Endodermal cell (in vitro differentiated cells): Measurements from ENCODE around the gene CUL3. TPM values are rescaled to one million over a fixed set of nuclear protein-coding genes. Genes with fewer than 3 reads are reported as not detected.

Experiments
- DNase-seq: peaks from one replicate; pipeline ENCODE4 v3.0.0-alpha.2; 2017
- H3K27ac ChIP-seq: 2 replicates; pipeline ENCODE4 v1.5.1; 2013; ENCODE audit warnings: mild to moderate bottlenecking, low read depth, low read length, moderate library complexity
- H3K27me3 ChIP-seq: 2 replicates; pipeline ENCODE4 v1.6.1; 2013; ENCODE audit warnings: mild to moderate bottlenecking, low read length, moderate library complexity; ENCODE audit not compliant: insufficient read depth, control insufficient read depth, poor library complexity, severe bottlenecking
- H3K36me3 ChIP-seq: 2 replicates; pipeline ENCODE4 v1.7.0; 2013; ENCODE audit warnings: mild to moderate bottlenecking, low read length, moderate library complexity; ENCODE audit not compliant: control insufficient read depth, insufficient read depth
- H3K4me1 ChIP-seq: one replicate; pipeline ENCODE4 v1.7.0; 2013; ENCODE audit warnings: low read length; ENCODE audit not compliant: control insufficient read depth, insufficient read depth
- H3K4me3 ChIP-seq: 2 replicates; pipeline ENCODE4 v1.5.1; 2013; ENCODE audit warnings: mild to moderate bottlenecking, low read length, moderate library complexity
- H3K9ac ChIP-seq: 2 replicates; pipeline ENCODE4 v1.6.1; 2013; ENCODE audit warnings: mild to moderate bottlenecking, low read length, moderate library complexity; ENCODE audit not compliant: poor library complexity, severe bottlenecking; ENCODE audit errors: extremely low read depth
- H3K9me3 ChIP-seq: 2 replicates; pipeline ENCODE4 v1.6.1; 2013; ENCODE audit warnings: mild to moderate bottlenecking, low read length, moderate library complexity; ENCODE audit not compliant: control insufficient read depth
- H3K27ac Mint-ChIP-seq: 2 replicates; pipeline ENCODE4 v1.8.0; 2020; ENCODE audit warnings: mixed read lengths
- H3K27me3 Mint-ChIP-seq: 2 replicates; pipeline ENCODE4 v1.8.0; 2021; ENCODE audit warnings: mild to moderate bottlenecking, mixed read lengths; ENCODE audit not compliant: insufficient read depth
- H3K36me3 Mint-ChIP-seq: 2 replicates; pipeline ENCODE4 v1.8.0; 2020; ENCODE audit warnings: low read depth, mixed read lengths
- H3K4me1 Mint-ChIP-seq: 2 replicates; pipeline ENCODE4 v1.8.0; 2020; ENCODE audit warnings: mixed read lengths
- H3K4me3 Mint-ChIP-seq: 2 replicates; pipeline ENCODE4 v1.8.0; 2020; ENCODE audit warnings: mild to moderate bottlenecking, moderate library complexity, mixed read lengths
- H3K9me3 Mint-ChIP-seq: 2 replicates; pipeline ENCODE4 v1.8.0; 2020; ENCODE audit warnings: mild to moderate bottlenecking, mixed read lengths
- CTCF ChIP-seq: fragments of 200-600 bp; sonication (generic); conservative IDR thresholded peaks from 2 replicates; pipeline ENCODE4 v1.5.0; 2021; ENCODE audit warnings: antibody characterized with exemption, mild to moderate bottlenecking
- WGBS, 2 experiments: methylation state at CpG; one replicate each; pipeline versions ENCODE4 v1.1.5 to v1.1.7; 2013; ENCODE audit warnings: missing lambda C conversion rate in 2 of 2, mixed read lengths in 1 of 2; ENCODE audit not compliant: insufficient coverage in 1 of 2, insufficient read length in 1 of 2; 5-methylcytosine and 5-hydroxymethylcytosine counted together
- long read RNA-seq, 4 experiments: library from polyadenylated mRNA in 2 of 4; library from RNA in 1 of 4; library from capped mRNA in 1 of 4; stranded (forward) in 3 of 4; unstranded in 1 of 4; transcript quantifications; one replicate each; pipeline ENCODE4 v2.0.0, GENCODE V29; 2020 to 2021; ENCODE audit warnings: inconsistent platforms in 1 of 4
- polyA plus RNA-seq, 2 experiments: library from polyadenylated mRNA; stranded (reverse); fragments of 50-300 nt; gene quantifications; one replicate each; pipeline ENCODE4 v1.2.3, GENCODE V29; 2013
- total RNA-seq, 2 donors: library from RNA; stranded (reverse); fragmentation: NEBNext Ultra II Directional in 1 of 2; extraction: Animal tissue kit (Norgen Biotek cat#: 25700) in 1 of 2; gene quantifications; 2 replicates in 1 of 2; 3 replicates in 1 of 2; pipeline ENCODE4 v1.2.1, GENCODE V29; 2021

CUL3 gene
- total RNA-seq = 10 to 100 TPM; 78.4 to 89.9 TPM
- polyA plus RNA-seq (2013, experiment 1 of 2) = 95.6 TPM
- 101 TPM for polyA plus RNA-seq (2013, experiment 2 of 2)
- long read RNA-seq, experiment 1, full-length matches to known transcripts = 18 of 36 reads
- long read RNA-seq, experiment 1, partial matches to known transcripts = 9 of 36 reads
- long read RNA-seq, experiment 1, other reads (novel, unspliced or antisense) = 9 of 36 reads
- long read RNA-seq, experiment 2, full-length matches to known transcripts = 164 of 175 reads
- long read RNA-seq, experiment 2, partial matches to known transcripts = 5 of 175 reads
- long read RNA-seq, experiment 2, other reads (novel, unspliced or antisense) = 6 of 175 reads
- long read RNA-seq, experiment 3, full-length matches to known transcripts = 2 of 8 reads
- long read RNA-seq, experiment 3, partial matches to known transcripts = 5 of 8 reads
- long read RNA-seq, experiment 3, other reads (novel, unspliced or antisense) = 1 of 8 reads
- long read RNA-seq, experiment 4, partial matches to known transcripts = 3 of 3 reads
- long read RNA-seq, experiment 4, other reads (novel, unspliced or antisense) = 0 of 3 reads

GRCh38 chr2:224585211-224586088 is at the start of gene CUL3:
Gene CUL3, minus strand, starts transcription at chr2:224585363. Its CDS starts 354 bp downstream, at chr2:224585009.
- Histone ChIP-seq H3K9ac (peak within 1 kb of the TSS; percentile 70), H3K27ac (peak within 1 kb of the TSS; percentile 82), H3K9me3 (no peaks in the 10 kb centered on the region), H3K27me3 (no peaks in the 10 kb centered on the region), H3K4me3 (peak within 1 kb of the TSS; percentile 91), H3K36me3 (peaks cover 17% of the 10 kb centered on the region), H3K4me1 (no peaks in the 10 kb centered on the region)
- peaks cover 20% of the 10 kb centered on the region for H3K36me3 Mint-ChIP-seq
- no peaks in the 10 kb centered on the region for H3K9me3 Mint-ChIP-seq
- H3K4me1 Mint-ChIP-seq = peaks cover 18% of the 10 kb centered on the region
- DNase-seq = peak; percentile 100
- peak within 1 kb of the TSS; percentile 98 for H3K27ac Mint-ChIP-seq
- 1 to 4% methylated on average over 9 to 56 of the region's 68 CpGs for WGBS, 2 experiments
- no peaks in the 10 kb centered on the region for H3K27me3 Mint-ChIP-seq
- no peak for TF ChIP-seq CTCF
- H3K4me3 Mint-ChIP-seq = peak within 1 kb of the TSS; percentile 98

- H3K36me3 ChIP-seq = no peaks in the 10 kb centered on the region
- H3K9ac ChIP-seq = no peak overlapping the region
- H3K4me1 ChIP-seq = no peaks in the 10 kb centered on the region
- Mint-ChIP-seq H3K27me3 (no peaks in the 10 kb centered on the region), H3K4me3 (no peak overlapping the region), H3K36me3 (no peaks in the 10 kb centered on the region), H3K27ac (no peak overlapping the region), H3K9me3 (peaks cover under 1% of the 10 kb centered on the region), H3K4me1 (peaks cover 5% of the 10 kb centered on the region)
- H3K27me3 ChIP-seq = no peaks in the 10 kb centered on the region
- no peak for DNase-seq
- H3K9me3 ChIP-seq = no peaks in the 10 kb centered on the region
- no peak overlapping the region for H3K4me3 ChIP-seq
- 95 to 96% methylated on average over 6 of the region's 6 CpGs for WGBS, 2 experiments
- H3K27ac ChIP-seq = no peak overlapping the region
- TF ChIP-seq CTCF = no peak
Observed at GRCh38 chr2:224630659-224631550, 45.7 kb upstream of the CUL3 start.

GRCh38 chr2:224628416-224628815 is 43.3 kb upstream of the CUL3 start:
- Histone ChIP-seq H3K27me3 (no peaks in the 10 kb centered on the region), H3K9ac (peak overlapping the region; percentile 15), H3K4me3 (no peak overlapping the region), H3K36me3 (no peaks in the 10 kb centered on the region), H3K4me1 (no peaks in the 10 kb centered on the region), H3K27ac (no peak overlapping the region), H3K9me3 (no peaks in the 10 kb centered on the region)
- Mint-ChIP-seq H3K4me1 (peaks cover 5% of the 10 kb centered on the region), H3K27ac (no peak overlapping the region), H3K36me3 (no peaks in the 10 kb centered on the region), H3K4me3 (no peak overlapping the region), H3K27me3 (no peaks in the 10 kb centered on the region), H3K9me3 (no peaks in the 10 kb centered on the region)
- no peak for TF ChIP-seq CTCF
- WGBS, 2 experiments = 92 to 97% methylated on average over 3 of the region's 3 CpGs
- DNase-seq = no peak
